PC-9 (cell line): Measurements from ENCODE around the gene NFATC4.

ENCODE experiments used
- EZH2 ChIP-seq: fragments of 200-600 bp; sonication (generic); IDR thresholded peaks from 2 replicates; pipeline ENCODE4 v1.8.0; 2017; ENCODE audit warnings: antibody characterized with exemption, low read depth
- TF ChIP-seq, protein P1 (sequence below): fragments of 200-600 bp; sonication (generic); conservative IDR thresholded peaks from 2 replicates; pipeline ENCODE4 v1.6.1; 2017; ENCODE audit warnings: mixed run types, antibody characterized with exemption, mild to moderate bottlenecking, moderate library complexity

DNA sequence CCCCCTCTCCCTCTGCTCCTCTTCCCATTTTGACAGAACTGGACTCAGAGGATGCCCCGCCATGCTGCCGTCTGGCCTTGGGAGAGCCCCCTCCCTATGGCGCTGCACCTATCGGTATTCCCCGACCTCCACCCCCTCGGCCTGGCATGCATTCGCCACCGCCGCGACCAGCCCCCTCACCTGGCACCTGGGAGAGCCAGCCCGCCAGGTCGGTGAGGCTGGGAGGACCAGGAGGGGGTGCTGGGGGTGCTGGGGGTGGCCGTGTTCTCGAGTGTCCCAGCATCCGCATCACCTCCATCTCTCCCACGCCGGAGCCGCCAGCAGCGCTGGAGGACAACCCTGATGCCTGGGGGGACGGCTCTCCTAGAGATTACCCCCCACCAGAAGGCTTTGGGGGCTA is 1.5 kb downstream of the NFATC4 start:
- TF ChIP-seq, protein P1, sequence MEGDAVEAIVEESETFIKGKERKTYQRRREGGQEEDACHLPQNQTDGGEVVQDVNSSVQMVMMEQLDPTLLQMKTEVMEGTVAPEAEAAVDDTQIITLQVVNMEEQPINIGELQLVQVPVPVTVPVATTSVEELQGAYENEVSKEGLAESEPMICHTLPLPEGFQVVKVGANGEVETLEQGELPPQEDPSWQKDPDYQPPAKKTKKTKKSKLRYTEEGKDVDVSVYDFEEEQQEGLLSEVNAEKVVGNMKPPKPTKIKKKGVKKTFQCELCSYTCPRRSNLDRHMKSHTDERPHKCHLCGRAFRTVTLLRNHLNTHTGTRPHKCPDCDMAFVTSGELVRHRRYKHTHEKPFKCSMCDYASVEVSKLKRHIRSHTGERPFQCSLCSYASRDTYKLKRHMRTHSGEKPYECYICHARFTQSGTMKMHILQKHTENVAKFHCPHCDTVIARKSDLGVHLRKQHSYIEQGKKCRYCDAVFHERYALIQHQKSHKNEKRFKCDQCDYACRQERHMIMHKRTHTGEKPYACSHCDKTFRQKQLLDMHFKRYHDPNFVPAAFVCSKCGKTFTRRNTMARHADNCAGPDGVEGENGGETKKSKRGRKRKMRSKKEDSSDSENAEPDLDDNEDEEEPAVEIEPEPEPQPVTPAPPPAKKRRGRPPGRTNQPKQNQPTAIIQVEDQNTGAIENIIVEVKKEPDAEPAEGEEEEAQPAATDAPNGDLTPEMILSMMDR = no peak
- no peak for TF ChIP-seq EZH2
